Cardiac muscle cell (in vitro differentiated cells and primary cell): ENCODE results near the gene USP24. TPM values are rescaled to one million over a fixed set of nuclear protein-coding genes. Genes with fewer than 3 reads are reported as not detected.

ENCODE experiments used
- DNase-seq, 2 donors: peaks; one replicate each; pipeline versions ENCODE4 v3.0.0 to v3.0.0-alpha.2; 2010 to 2017; ENCODE audit warnings: low read depth in 1 of 2, low spot score in 1 of 2
- H3K27ac ChIP-seq: fragments of 200-600 bp; sonication (generic); 2 replicates; pipeline ENCODE4 v1.5.1; 2016
- H3K27me3 ChIP-seq: fragments of 200-600 bp; sonication (generic); 2 replicates; pipeline ENCODE4 v1.6.0; 2016; ENCODE audit warnings: control low read depth
- H3K36me3 ChIP-seq: fragments of 200-600 bp; sonication (generic); 2 replicates; pipeline ENCODE4 v1.5.1; 2016; ENCODE audit warnings: control low read depth
- H3K4me1 ChIP-seq: fragments of 200-600 bp; sonication (generic); 2 replicates; pipeline ENCODE4 v1.8.1; 2017; ENCODE audit warnings: low read depth, mild to moderate bottlenecking, mixed run types
- H3K4me3 ChIP-seq: fragments of 200-600 bp; sonication (generic); 2 replicates; pipeline ENCODE4 v1.5.1; 2016; ENCODE audit warnings: mild to moderate bottlenecking
- H3K9me3 ChIP-seq: fragments of 200-600 bp; sonication (generic); 2 replicates; pipeline ENCODE4 v1.5.1; 2017; ENCODE audit warnings: low read depth, mild to moderate bottlenecking, control low read depth
- CTCF ChIP-seq: IDR thresholded peaks from 2 replicates; pipeline ENCODE4 v1.5.1; 2012; ENCODE audit warnings: low read depth, mild to moderate bottlenecking, low read length
- polyA plus RNA-seq: library from polyadenylated mRNA; unstranded; fragments of >200 nt; fragmentation: Nextera tagmentation; extraction: Ambion mirVana; gene quantifications from 2 replicates; pipeline ENCODE4 v1.2.1, GENCODE V29; 2016
- total RNA-seq: library from RNA; depleted of rRNA; stranded (reverse); fragments of >200 nt; gene quantifications from 2 replicates; pipeline ENCODE4 v1.2.3, GENCODE V29; 2016

USP24 gene
- total and polyA plus RNA-seq, 2 experiments from 2014 or later, result 8.0 to 34.9 TPM

GRCh38 chr1:55069280-55069679 lies 145.9 kb downstream of the USP24 start:
- Histone ChIP-seq H3K9me3 (no peaks in the 10 kb centered on the region), H3K27me3 (no peaks in the 10 kb centered on the region), H3K27ac (no peak overlapping the region), H3K4me3 (no peak overlapping the region), H3K36me3 (peaks cover 46% of the 10 kb centered on the region), H3K4me1 (no peaks in the 10 kb centered on the region)
- DNase-seq, result no peak
- no peak for TF ChIP-seq CTCF

- peaks cover 41% of the 10 kb centered on the region for H3K36me3 ChIP-seq
- H3K9me3 ChIP-seq, result no peaks in the 10 kb centered on the region
- no peak for DNase-seq
- H3K4me1 ChIP-seq, result no peaks in the 10 kb centered on the region
- no peaks in the 10 kb centered on the region for H3K27me3 ChIP-seq
- H3K4me3 ChIP-seq, result no peak overlapping the region
- no peak overlapping the region for H3K27ac ChIP-seq
- TF ChIP-seq CTCF, result no peak
These were observed 146.5 kb downstream of the USP24 start for GRCh38 chr1:55068638-55069037.

GRCh38 chr1:55067914-55068313 lies 147.2 kb downstream of the USP24 start:
- Histone ChIP-seq H3K36me3 (peaks cover 34% of the 10 kb centered on the region), H3K4me3 (no peak overlapping the region), H3K9me3 (no peaks in the 10 kb centered on the region), H3K27me3 (no peaks in the 10 kb centered on the region), H3K4me1 (no peaks in the 10 kb centered on the region), H3K27ac (no peak overlapping the region)
- no peak for DNase-seq
- no peak for TF ChIP-seq CTCF

GRCh38 chr1:55067022-55067778 lies 148.0 kb downstream of the USP24 start:
- Histone ChIP-seq H3K36me3 (peaks cover 27% of the 10 kb centered on the region), H3K27me3 (no peaks in the 10 kb centered on the region), H3K4me3 (no peak overlapping the region), H3K27ac (no peak overlapping the region), H3K4me1 (no peaks in the 10 kb centered on the region), H3K9me3 (no peaks in the 10 kb centered on the region)
- no peak for DNase-seq
- TF ChIP-seq CTCF, result no peak

- peaks cover 20% of the 10 kb centered on the region for H3K36me3 ChIP-seq
- no peak for TF ChIP-seq CTCF
These were observed 149.5 kb downstream of the USP24 start for GRCh38 chr1:55065648-55066047.

More at GRCh38 chr1:55065648-55066047, 149.5 kb downstream of the USP24 start:
- DNase-seq, result no peak
- Histone ChIP-seq H3K27ac (no peak overlapping the region), H3K4me1 (no peaks in the 10 kb centered on the region), H3K4me3 (no peak overlapping the region), H3K27me3 (no peaks in the 10 kb centered on the region), H3K9me3 (no peaks in the 10 kb centered on the region)
